IPS-18a (cell line): ENCODE data around the gene ITGAE.
A peak's percentile ranks its signal among the peaks of the same experiment; 100 is the strongest.

Experiments
- H3K27ac ChIP-seq: one replicate; pipeline ENCODE4 v1.5.1; 2013; ENCODE audit warnings: low read length
- H3K27me3 ChIP-seq: one replicate; pipeline ENCODE4 v1.6.1; 2013; ENCODE audit warnings: mild to moderate bottlenecking, low read length; ENCODE audit not compliant: control insufficient read depth, insufficient read depth
- H3K36me3 ChIP-seq: one replicate; pipeline ENCODE4 v1.6.1; 2013; ENCODE audit warnings: low read depth, low read length; ENCODE audit not compliant: control insufficient read depth
- H3K4me1 ChIP-seq: one replicate; pipeline ENCODE4 v1.6.1; 2013; ENCODE audit warnings: low read depth, low read length; ENCODE audit not compliant: control insufficient read depth
- H3K4me3 ChIP-seq: one replicate; pipeline ENCODE4 v1.5.1; 2013; ENCODE audit warnings: low read length
- H3K9ac ChIP-seq: one replicate; pipeline ENCODE4 v1.6.1; 2013; ENCODE audit warnings: mild to moderate bottlenecking, low read length, moderate library complexity
- H3K9me3 ChIP-seq: one replicate; pipeline ENCODE4 v1.6.1; 2013; ENCODE audit warnings: low read depth, low read length; ENCODE audit not compliant: control insufficient read depth

The ITGAE gene

GRCh38 chr17:3695723-3696411, 105.1 kb downstream of the ITGAE start, which contains the start of gene P2RX5:
Gene P2RX5 (minus strand): TSS chr17:3696155. CDS start chr17:3696005, 150 bp downstream.
- Histone ChIP-seq H3K9me3 (no peaks in the 10 kb centered on the region), H3K36me3 (no peaks in the 10 kb centered on the region), H3K27ac (no peak within 1 kb of the TSS), H3K4me1 (peaks cover 6% of the 10 kb centered on the region), H3K4me3 (peak within 1 kb of the TSS; percentile 43), H3K9ac (peak within 1 kb of the TSS; percentile 11), H3K27me3 (peaks cover 32% of the 10 kb centered on the region)

- Histone ChIP-seq H3K4me1 (peaks cover 6% of the 10 kb centered on the region), H3K27ac (no peak overlapping the region), H3K9me3 (no peaks in the 10 kb centered on the region), H3K36me3 (no peaks in the 10 kb centered on the region), H3K9ac (no peak overlapping the region), H3K27me3 (peaks cover 32% of the 10 kb centered on the region), H3K4me3 (peak overlapping the region; percentile 43)
Observed at GRCh38 chr17:3695129-3695722, 105.8 kb downstream of the ITGAE start.

GRCh38 chr17:3693829-3694231, 107.2 kb downstream of the ITGAE start:
- H3K27ac ChIP-seq: no peak overlapping the region
- H3K27me3 ChIP-seq: peaks cover 32% of the 10 kb centered on the region
- H3K4me3 ChIP-seq: no peak overlapping the region
- peaks cover 6% of the 10 kb centered on the region for H3K4me1 ChIP-seq
- H3K9ac ChIP-seq: no peak overlapping the region
- no peaks in the 10 kb centered on the region for H3K9me3 ChIP-seq
- H3K36me3 ChIP-seq: no peaks in the 10 kb centered on the region

GRCh38 chr17:3693141-3693540, 107.8 kb downstream of the ITGAE start:
- H3K27me3 ChIP-seq: peaks cover 32% of the 10 kb centered on the region
- no peak overlapping the region for H3K9ac ChIP-seq
- H3K27ac ChIP-seq: no peak overlapping the region
- H3K9me3 ChIP-seq: no peaks in the 10 kb centered on the region
- no peaks in the 10 kb centered on the region for H3K36me3 ChIP-seq
- H3K4me1 ChIP-seq: peaks cover 6% of the 10 kb centered on the region
- H3K4me3 ChIP-seq: no peak overlapping the region

GRCh38 chr17:3692346-3692745, 108.6 kb downstream of the ITGAE start:
- Histone ChIP-seq H3K27me3 (peaks cover 29% of the 10 kb centered on the region), H3K27ac (no peak overlapping the region), H3K36me3 (no peaks in the 10 kb centered on the region), H3K4me1 (peaks cover 6% of the 10 kb centered on the region), H3K4me3 (no peak overlapping the region), H3K9ac (no peak overlapping the region), H3K9me3 (no peaks in the 10 kb centered on the region)

- H3K4me1 ChIP-seq: peaks cover 6% of the 10 kb centered on the region
- H3K4me3 ChIP-seq: no peak overlapping the region
- H3K27me3 ChIP-seq: peaks cover 24% of the 10 kb centered on the region
- no peaks in the 10 kb centered on the region for H3K36me3 ChIP-seq
- H3K27ac ChIP-seq: no peak overlapping the region
- H3K9me3 ChIP-seq: no peaks in the 10 kb centered on the region
- no peak overlapping the region for H3K9ac ChIP-seq
Observed at GRCh38 chr17:3691617-3692067, 109.3 kb downstream of the ITGAE start.

- Histone ChIP-seq H3K4me3 (no peak overlapping the region), H3K27ac (no peak overlapping the region), H3K27me3 (peaks cover 11% of the 10 kb centered on the region), H3K9me3 (no peaks in the 10 kb centered on the region), H3K4me1 (peaks cover 6% of the 10 kb centered on the region), H3K9ac (no peak overlapping the region), H3K36me3 (no peaks in the 10 kb centered on the region)
Observed at GRCh38 chr17:3690094-3690715, 110.8 kb downstream of the ITGAE start.

GRCh38 chr17:3689262-3690093, 111.5 kb downstream of the ITGAE start:
- peaks cover under 1% of the 10 kb centered on the region for H3K4me1 ChIP-seq
- H3K27me3 ChIP-seq: peaks cover 4% of the 10 kb centered on the region
- no peak overlapping the region for H3K4me3 ChIP-seq
- H3K9ac ChIP-seq: no peak overlapping the region
- H3K27ac ChIP-seq: no peak overlapping the region
- H3K9me3 ChIP-seq: no peaks in the 10 kb centered on the region
- no peaks in the 10 kb centered on the region for H3K36me3 ChIP-seq

- H3K27me3 ChIP-seq: no peaks in the 10 kb centered on the region
- no peaks in the 10 kb centered on the region for H3K4me1 ChIP-seq
- H3K9ac ChIP-seq: no peak overlapping the region
- no peak overlapping the region for H3K4me3 ChIP-seq
- no peak overlapping the region for H3K27ac ChIP-seq
- H3K9me3 ChIP-seq: no peaks in the 10 kb centered on the region
- H3K36me3 ChIP-seq: no peaks in the 10 kb centered on the region
Observed at GRCh38 chr17:3688852-3689261, 112.1 kb downstream of the ITGAE start.

GRCh38 chr17:3688027-3688553, 112.9 kb downstream of the ITGAE start:
- Histone ChIP-seq H3K9ac (no peak overlapping the region), H3K27ac (no peak overlapping the region)

GRCh38 chr17:3685174-3685573, 115.8 kb downstream of the ITGAE start:
- Histone ChIP-seq H3K4me3 (no peak overlapping the region), H3K4me1 (no peaks in the 10 kb centered on the region), H3K9me3 (no peaks in the 10 kb centered on the region), H3K9ac (no peak overlapping the region), H3K27ac (no peak overlapping the region), H3K27me3 (no peaks in the 10 kb centered on the region), H3K36me3 (no peaks in the 10 kb centered on the region)

More at GRCh38 chr17:3688027-3688553, 112.9 kb downstream of the ITGAE start:
- Histone ChIP-seq H3K36me3 (no peaks in the 10 kb centered on the region), H3K4me3 (no peak overlapping the region), H3K27me3 (no peaks in the 10 kb centered on the region), H3K9me3 (no peaks in the 10 kb centered on the region), H3K4me1 (no peaks in the 10 kb centered on the region)
